BLaER1 treated with 17β-estradiol and CSF1 and Interleukin-3, amounts not matched to agents 10 nM and 100 nM (cell line): ENCODE data around the gene COL8A2.

ENCODE experiments used
- H3K27ac ChIP-seq, 11 experiments: shearing (Covaris generic); formaldehyde crosslinking; 2 replicates each; pipeline ENCODE4 v1.8.1; 2022
- H3K27me3 ChIP-seq, 11 experiments: shearing (Covaris generic); formaldehyde crosslinking; 2 replicates each; pipeline ENCODE4 v1.8.1; 2022
- H3K36me3 ChIP-seq, 11 experiments: shearing (Covaris generic); formaldehyde crosslinking; 2 replicates each; pipeline ENCODE4 v1.8.1; 2022
- H3K4me1 ChIP-seq, 10 experiments: shearing (Covaris generic); formaldehyde crosslinking; 2 replicates each; pipeline ENCODE4 v1.8.1; 2022
- H3K4me2 ChIP-seq, 11 experiments: shearing (Covaris generic); formaldehyde crosslinking; 2 replicates each; pipeline ENCODE4 v1.8.1; 2022
- H3K4me3 ChIP-seq, 10 experiments: shearing (Covaris generic); formaldehyde crosslinking; 2 replicates each; pipeline ENCODE4 v1.8.1; 2022
- H3K9ac ChIP-seq, 11 experiments: shearing (Covaris generic); formaldehyde crosslinking; 2 replicates each; pipeline ENCODE4 v1.8.1; 2022
- H3K9me3 ChIP-seq, 11 experiments: shearing (Covaris generic); formaldehyde crosslinking; replicated peaks in 1 of 11; 2 replicates each; pipeline ENCODE4 v1.8.1; 2022
- H4K20me1 ChIP-seq, 11 experiments: shearing (Covaris generic); formaldehyde crosslinking; 2 replicates each; pipeline ENCODE4 v1.8.1; 2022
- Cebpa-rat ChIP-seq, 11 experiments: shearing (Covaris generic); IDR thresholded peaks; 2 replicates each; pipeline ENCODE4 v1.8.1; 2022

COL8A2 gene

GRCh38 chr1:36166136-36166535 lies 41.1 kb upstream of the COL8A2 start:
- no peaks in the 10 kb centered on the region for H3K27me3 ChIP-seq
- H3K4me3 ChIP-seq: no peak overlapping the region
- no peak overlapping the region for H3K4me2 ChIP-seq
- H3K9ac ChIP-seq: peak overlapping the region in 7 of 11 experiments; percentile 11 to 53 (median 29); a peak in 7 of 22 replicates
- H3K9me3 ChIP-seq: no peaks in the 10 kb centered on the region
- peaks cover 92 to 100% (median 98%) of the 10 kb centered on the region in 11 experiments for H4K20me1 ChIP-seq
- no peak for TF ChIP-seq Cebpa-rat (IDR thresholded peaks at IDR 0.05)
- H3K36me3 ChIP-seq: peaks cover 50 to 89% (median 76%) of the 10 kb centered on the region in 11 experiments
- H3K27ac ChIP-seq: peak overlapping the region in 5 of 11 experiments; percentile 30 to 48 (median 38); a peak in 6 of 22 replicates
- H3K4me1 ChIP-seq: peaks cover 18 to 60% (median 43%) of the 10 kb centered on the region in 10 experiments

DNA sequence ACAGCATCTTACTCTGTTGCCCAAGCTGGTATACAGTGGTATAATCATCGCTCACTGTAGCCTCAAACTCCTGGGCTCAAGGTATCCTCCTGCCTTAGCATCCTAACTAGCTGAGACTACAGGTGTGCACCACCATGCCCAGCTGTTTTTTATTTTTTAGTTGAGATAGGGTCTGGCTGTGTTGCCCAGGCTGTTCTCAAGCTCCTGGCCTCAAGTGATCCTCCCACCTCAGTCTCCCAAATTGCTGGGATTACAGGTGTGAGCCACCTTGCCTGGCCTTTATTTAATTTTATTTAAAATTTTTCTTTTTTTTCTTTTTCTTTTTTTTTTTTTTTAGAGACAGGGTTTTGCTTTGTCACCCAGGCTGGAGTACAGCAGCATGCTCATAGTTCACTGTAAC lies 40.1 kb upstream of the COL8A2 start:
- H3K4me2 ChIP-seq: no peak overlapping the region
- H3K27me3 ChIP-seq: no peaks in the 10 kb centered on the region
- H3K9ac ChIP-seq: peak overlapping the region in 2 of 11 experiments; percentile 13 to 29; a peak in 2 of 22 replicates
- H3K9me3 ChIP-seq: no peaks in the 10 kb centered on the region
- peaks cover 41 to 82% (median 67%) of the 10 kb centered on the region in 11 experiments for H3K36me3 ChIP-seq
- no peak for TF ChIP-seq Cebpa-rat (IDR thresholded peaks at IDR 0.05)
- peaks cover 84 to 100% (median 96%) of the 10 kb centered on the region in 11 experiments for H4K20me1 ChIP-seq
- peak overlapping the region in 2 of 11 experiments; percentile 0 to 48; a peak in 2 of 22 replicates for H3K27ac ChIP-seq
- H3K4me3 ChIP-seq: no peak overlapping the region
- H3K4me1 ChIP-seq: peaks cover 28 to 70% (median 52%) of the 10 kb centered on the region in 10 experiments

DNA sequence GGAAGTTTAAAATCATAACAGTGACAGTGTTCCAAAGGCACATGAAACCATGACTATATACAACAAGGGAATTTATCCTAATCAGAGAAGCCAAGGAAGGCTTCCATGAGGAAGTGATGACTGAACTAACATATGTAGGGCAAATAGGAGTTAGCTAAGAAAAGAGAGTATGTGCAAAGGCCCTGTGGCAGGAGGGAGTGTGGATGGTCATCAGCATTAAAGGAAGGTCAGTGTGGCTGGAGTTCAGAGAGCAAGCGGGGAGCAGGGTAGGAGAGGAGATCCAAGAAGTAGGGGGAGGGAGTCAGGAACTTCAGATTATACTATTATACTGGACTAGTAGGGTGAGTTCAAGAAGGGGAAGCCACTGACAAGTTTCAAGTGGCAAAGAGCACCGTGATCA lies 39.3 kb upstream of the COL8A2 start:
- Histone ChIP-seq H3K9me3 (no peaks in the 10 kb centered on the region), H3K4me3 (no peak overlapping the region), H3K4me2 (no peak overlapping the region), H3K9ac (0 out of 22 replicates have a peak overlapping the region, but pooled peaks of 1 of the 11 experiments have one; percentile 13), H3K4me1 (peaks cover 36 to 77% (median 60%) of the 10 kb centered on the region in 10 experiments), H3K27me3 (no peaks in the 10 kb centered on the region), H3K27ac (peak overlapping the region in 2 of 11 experiments; percentile 0 to 9; a peak in 1 of 22 replicates), H4K20me1 (peaks cover 81 to 100% (median 96%) of the 10 kb centered on the region in 11 experiments), H3K36me3 (peaks cover 33 to 82% (median 67%) of the 10 kb centered on the region in 11 experiments)
- no peak for TF ChIP-seq Cebpa-rat (IDR thresholded peaks at IDR 0.05)

DNA sequence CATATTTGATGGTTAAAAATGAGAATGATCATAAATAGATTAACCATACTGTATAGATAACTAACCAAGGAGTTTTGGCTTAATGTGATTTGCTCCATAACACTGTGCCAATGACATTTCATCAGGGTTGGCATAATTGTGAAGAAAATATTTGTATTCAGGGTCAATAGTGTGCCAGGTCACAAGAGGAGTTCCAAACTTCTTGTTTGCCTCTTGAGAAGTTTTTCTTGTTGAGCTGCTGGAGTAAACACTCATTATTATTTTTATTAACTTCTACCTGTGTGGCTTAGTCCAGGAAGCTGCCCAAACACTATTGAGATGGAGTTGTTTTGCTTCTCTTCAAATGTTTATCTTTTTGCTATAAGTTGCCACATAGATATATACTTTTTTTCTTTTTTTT lies 38.4 kb upstream of the COL8A2 start:
- no peak overlapping the region for H3K4me3 ChIP-seq
- H3K27me3 ChIP-seq: no peaks in the 10 kb centered on the region
- H3K4me1 ChIP-seq: peaks cover 45 to 87% (median 66%) of the 10 kb centered on the region in 10 experiments
- TF ChIP-seq Cebpa-rat (IDR thresholded peaks at IDR 0.05): no peak
- peak overlapping the region in 2 of 11 experiments; percentile 93 to 99; a peak in 3 of 22 replicates for H3K27ac ChIP-seq
- H3K4me2 ChIP-seq: no peak overlapping the region; a peak in 1 of 22 replicates
- H4K20me1 ChIP-seq: peaks cover 81 to 100% (median 96%) of the 10 kb centered on the region in 11 experiments
- H3K36me3 ChIP-seq: peaks cover 32 to 82% (median 64%) of the 10 kb centered on the region in 11 experiments
- H3K9ac ChIP-seq: peak overlapping the region in 2 of 11 experiments; percentile 79 to 87; a peak in 1 of 22 replicates
- H3K9me3 ChIP-seq: no peaks in the 10 kb centered on the region

DNA sequence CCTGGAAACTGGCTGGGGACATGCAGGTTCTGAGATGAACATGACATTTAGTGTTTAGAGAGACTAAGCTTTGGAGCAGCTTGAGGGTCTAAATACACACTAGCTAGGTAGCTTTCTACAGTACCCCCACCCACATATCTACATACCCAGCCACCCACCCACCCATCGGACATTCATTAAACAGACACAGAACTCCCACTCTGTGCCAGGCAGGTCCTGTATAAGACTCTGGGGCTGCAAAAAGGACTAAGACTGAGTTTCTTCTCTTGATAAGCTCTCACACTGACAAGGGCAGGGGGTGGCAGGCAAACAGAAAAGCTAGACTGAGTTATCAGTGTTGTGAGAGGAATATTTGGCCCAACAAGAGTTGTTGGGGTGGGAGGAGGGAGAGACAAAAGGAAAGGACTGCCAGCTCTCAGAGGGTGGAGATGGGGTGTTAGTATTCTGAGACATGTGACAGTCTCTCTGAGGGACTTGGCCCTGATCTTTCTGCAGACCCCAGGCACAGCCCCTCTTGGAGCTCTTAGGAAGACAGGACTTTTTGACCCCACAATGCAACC lies 37.7 kb upstream of the COL8A2 start:
- Histone ChIP-seq H3K9ac (peak overlapping the region in 10 of 11 experiments; percentile 79 to 100 (median 89); a peak in 17 of 22 replicates), H3K4me1 (peaks cover 52 to 93% (median 68%) of the 10 kb centered on the region in 10 experiments), H3K4me2 (peak overlapping the region; percentile 89 to 99 (median 98); a peak in 20 of 22 replicates), H3K27me3 (no peaks in the 10 kb centered on the region), H3K9me3 (no peaks in the 10 kb centered on the region), H3K4me3 (no peak overlapping the region), H3K36me3 (peaks cover 30 to 81% (median 58%) of the 10 kb centered on the region in 11 experiments), H3K27ac (peak overlapping the region; percentile 74 to 99 (median 95); a peak in 20 of 22 replicates), H4K20me1 (peaks cover 81 to 100% (median 96%) of the 10 kb centered on the region in 11 experiments)
- TF ChIP-seq Cebpa-rat (IDR thresholded peaks at IDR 0.05): no peak

DNA sequence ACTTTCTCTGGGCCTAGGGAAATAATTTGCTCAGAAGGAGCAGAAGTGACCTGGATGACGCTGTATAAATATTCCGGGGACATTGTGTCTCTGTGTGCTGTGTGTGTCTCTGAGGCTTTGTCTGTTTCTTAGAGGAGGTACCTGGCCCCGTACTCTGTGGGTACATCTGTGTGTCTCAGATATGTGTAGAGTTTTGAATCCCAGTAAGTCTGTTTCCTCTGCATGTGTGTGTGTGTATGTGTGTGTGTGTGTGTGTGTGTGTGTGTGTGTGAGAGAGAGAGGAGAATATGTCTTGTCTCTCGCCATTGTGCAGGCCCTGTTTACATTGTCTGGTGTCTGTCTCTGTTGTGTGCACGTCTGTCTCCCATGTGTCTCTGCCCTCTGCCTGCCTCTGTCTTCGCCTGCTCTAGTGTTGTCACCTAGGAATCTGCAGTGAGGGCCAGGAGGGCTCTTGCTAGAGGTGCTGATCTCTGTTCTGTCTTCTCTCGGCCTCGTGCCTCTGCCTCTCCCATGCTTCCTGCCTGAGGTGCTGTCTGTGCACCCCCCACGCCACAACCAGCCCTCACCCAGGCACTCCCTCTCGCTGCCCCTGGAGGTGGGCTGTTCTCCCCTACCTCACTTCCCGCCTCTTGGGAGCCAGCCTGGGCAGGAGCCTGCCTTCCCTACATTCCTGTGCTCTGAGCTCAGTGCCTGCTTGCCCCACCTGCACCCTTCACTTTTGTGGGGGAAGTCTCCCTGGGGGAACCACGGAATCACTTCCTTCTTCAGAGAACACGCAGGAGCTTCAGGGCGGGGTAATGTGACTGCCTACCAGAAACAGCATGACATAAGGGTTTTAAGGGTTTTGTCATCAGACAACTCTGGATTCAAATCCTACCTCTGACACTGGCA lies 36.9 kb upstream of the COL8A2 start:
- peak overlapping the region; percentile 43 to 68 (median 60); a peak in 19 of 20 replicates for H3K4me3 ChIP-seq
- H3K4me1 ChIP-seq: peaks cover 56 to 92% (median 65%) of the 10 kb centered on the region in 10 experiments
- peaks cover 21 to 72% (median 49%) of the 10 kb centered on the region in 11 experiments; a peak in 21 of 22 replicates for H3K36me3 ChIP-seq
- H3K27me3 ChIP-seq: no peaks in the 10 kb centered on the region
- H3K27ac ChIP-seq: peak overlapping the region; percentile 74 to 99 (median 95); a peak in 21 of 22 replicates
- TF ChIP-seq Cebpa-rat (IDR thresholded peaks at IDR 0.05): no peak
- H3K9me3 ChIP-seq: no peaks in the 10 kb centered on the region
- peak overlapping the region; percentile 89 to 99 (median 98) for H3K4me2 ChIP-seq
- peaks cover 79 to 100% (median 95%) of the 10 kb centered on the region in 11 experiments for H4K20me1 ChIP-seq
- H3K9ac ChIP-seq: peak overlapping the region; percentile 79 to 100 (median 89)

DNA sequence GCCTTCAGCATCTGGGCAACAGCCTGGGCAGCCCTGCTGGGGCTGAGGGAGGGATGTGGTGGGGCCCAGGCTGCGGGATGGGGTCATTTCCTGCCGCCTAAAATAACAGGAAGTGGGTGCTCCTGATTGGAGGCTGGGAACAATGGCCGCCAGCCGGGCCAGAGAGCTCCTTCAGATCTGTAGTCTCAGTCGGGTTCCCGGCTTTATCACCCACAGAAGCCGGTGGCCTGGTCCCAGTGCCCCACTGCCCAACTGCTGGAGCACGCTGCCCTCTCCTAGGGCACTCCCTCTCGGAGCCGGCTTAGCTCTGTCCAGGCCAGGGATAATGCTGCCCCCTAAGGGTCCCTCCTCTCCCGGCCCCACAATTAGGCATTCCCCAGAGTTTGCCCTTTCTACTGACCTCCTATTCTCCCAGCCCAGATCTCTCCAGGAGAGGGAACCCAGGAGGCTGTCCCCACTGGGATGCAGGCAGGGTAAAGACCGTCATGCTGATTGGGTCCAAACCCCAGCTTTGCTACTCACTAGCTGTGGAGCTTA lies 36.0 kb upstream of the COL8A2 start:
- Histone ChIP-seq H3K4me2 (peak overlapping the region; percentile 89 to 99 (median 98)), H3K27ac (peak overlapping the region; percentile 74 to 99 (median 95)), H3K27me3 (no peaks in the 10 kb centered on the region), H3K4me3 (peak overlapping the region; percentile 43 to 68 (median 60)), H3K9me3 (no peaks in the 10 kb centered on the region), H4K20me1 (peaks cover 70 to 95% (median 89%) of the 10 kb centered on the region in 11 experiments), H3K36me3 (peaks cover 15 to 64% (median 41%) of the 10 kb centered on the region in 11 experiments; a peak in 20 of 22 replicates), H3K4me1 (peaks cover 56 to 86% (median 62%) of the 10 kb centered on the region in 10 experiments), H3K9ac (peak overlapping the region; percentile 79 to 100 (median 89))
- TF ChIP-seq Cebpa-rat (IDR thresholded peaks at IDR 0.05): no peak

- H3K27ac ChIP-seq: peak overlapping the region; percentile 74 to 99 (median 95)
- H3K4me3 ChIP-seq: peak overlapping the region; percentile 43 to 68 (median 60)
- no peaks in the 10 kb centered on the region for H3K27me3 ChIP-seq
- peak overlapping the region; percentile 89 to 99 (median 98) for H3K4me2 ChIP-seq
- peaks cover 15 to 58% (median 36%) of the 10 kb centered on the region in 11 experiments; a peak in 20 of 22 replicates for H3K36me3 ChIP-seq
- TF ChIP-seq Cebpa-rat (IDR thresholded peaks at IDR 0.05): no peak
- peaks cover 65 to 89% (median 83%) of the 10 kb centered on the region in 11 experiments for H4K20me1 ChIP-seq
- H3K9ac ChIP-seq: peak overlapping the region; percentile 79 to 100 (median 89)
- no peaks in the 10 kb centered on the region for H3K9me3 ChIP-seq
- H3K4me1 ChIP-seq: peaks cover 56 to 80% (median 60%) of the 10 kb centered on the region in 10 experiments
Measured at GRCh38 chr1:36160388-36160948, 35.4 kb upstream of the COL8A2 start.
